T follicular helper cell (primary cell): ENCODE measurements around the gene BCAN.

Experiments used
- DNase-seq: peaks from one replicate; pipeline ENCODE4 v3.0.0-alpha.2; 2020; ENCODE audit warnings: low read depth

BCAN gene

DNA sequence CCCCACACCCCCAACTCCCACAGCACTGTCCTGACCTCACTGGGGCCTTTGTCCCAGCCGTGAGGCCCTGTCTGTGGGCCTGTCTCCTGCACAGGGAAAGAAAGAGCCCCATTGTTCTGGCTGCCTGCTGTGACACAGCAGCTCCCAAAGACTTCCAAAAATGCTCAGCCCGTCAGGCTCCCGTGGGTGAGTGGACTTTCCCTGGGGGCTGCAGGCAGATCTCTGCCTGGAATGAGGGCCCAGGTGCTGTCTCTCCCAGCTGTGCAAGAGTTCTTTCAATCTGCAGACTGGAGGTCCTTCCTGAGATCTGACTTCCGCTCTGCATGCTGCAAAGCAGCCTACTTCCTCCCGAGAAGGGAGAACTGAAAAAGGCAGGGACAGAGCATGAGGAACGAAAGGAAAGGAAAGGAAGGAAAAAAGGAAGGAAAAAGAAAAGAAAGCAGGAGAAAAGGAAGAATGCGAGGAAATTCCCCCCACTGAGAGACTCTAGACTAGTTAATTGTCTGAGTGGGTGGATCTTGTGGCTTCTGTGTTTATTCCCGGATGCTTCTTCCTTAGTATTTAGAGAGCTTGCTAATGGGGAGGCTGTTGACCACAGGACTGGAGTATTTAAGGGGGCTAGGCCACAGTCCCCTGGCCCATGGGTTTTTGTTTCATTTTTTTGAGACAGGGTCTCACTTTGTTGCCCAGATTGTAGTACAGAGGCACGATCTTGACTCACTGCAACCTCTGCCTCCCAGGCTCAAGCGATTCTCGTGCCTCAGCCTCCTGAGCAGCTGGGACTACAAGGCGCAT, 20.3 kb downstream of the BCAN start:
- no peak for DNase-seq

DNA sequence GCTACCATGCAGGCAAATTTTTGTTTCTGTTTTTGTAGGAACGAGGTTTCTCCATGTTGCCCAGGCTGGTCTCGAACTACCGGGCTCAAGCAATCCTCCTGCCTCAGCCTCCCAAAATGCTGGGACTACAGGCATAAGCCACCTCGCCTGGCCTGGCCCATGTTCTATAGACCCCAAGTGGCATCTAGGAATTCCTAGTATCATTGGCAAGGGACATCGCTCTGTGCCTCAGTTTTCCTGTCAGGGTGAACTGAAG, 20.8 kb downstream of the BCAN start:
- DNase-seq: no peak

DNA sequence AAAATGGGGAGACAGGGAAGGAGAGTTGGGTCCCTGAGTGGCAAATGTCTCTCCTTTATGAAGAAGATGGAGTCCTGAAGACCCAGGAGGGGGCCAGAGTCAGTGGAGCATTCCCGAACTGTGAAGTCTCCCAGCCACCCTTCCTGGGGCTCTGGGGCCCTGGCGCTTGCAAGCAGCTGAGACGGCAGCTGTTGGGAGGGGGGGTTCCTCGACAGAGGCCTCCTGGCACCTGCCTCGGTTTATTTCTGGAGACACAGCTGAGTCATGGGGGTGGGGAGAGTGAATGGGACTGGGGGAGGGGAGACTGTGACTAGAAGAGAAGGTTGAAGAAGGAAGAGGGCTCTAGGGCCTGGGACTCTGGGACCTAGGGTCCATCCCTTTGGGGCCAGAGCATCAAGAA, 21.3 kb downstream of the BCAN start:
- DNase-seq: no peak

DNA sequence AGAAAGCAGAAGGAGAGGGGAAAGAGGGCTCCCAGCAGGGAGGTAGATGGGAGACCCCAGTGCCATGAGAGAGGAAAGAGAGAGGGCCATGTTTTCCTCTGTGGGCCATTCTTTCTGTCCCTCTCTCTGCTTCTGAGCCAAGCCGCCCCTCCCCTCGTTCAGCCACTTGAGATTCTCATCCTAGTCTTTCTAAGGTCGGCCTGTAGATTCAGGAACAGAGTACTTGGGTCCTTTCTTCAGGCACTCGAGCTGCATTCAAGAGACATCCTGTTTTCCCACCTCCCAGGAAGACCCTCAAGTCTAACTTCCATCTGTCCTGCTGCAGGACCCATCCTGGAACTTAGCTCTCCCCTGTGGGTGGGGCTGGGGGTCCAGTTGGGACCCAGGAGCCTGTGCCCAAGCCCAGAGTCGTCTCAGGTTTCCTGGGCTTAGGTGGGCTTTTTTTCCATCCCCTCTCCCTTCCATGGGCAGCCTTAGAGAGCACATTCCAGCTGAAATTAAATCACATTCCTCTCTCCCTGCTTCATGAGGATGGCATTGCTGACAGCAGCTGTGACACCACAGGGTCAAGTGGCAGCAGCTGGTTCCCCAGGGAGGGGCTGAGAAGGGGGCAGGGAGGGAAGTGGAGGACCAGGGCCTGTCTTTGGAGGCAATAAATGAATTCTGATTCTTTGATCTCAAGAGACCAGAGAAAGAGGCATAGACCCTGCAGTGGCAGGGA, 22.3 kb downstream of the BCAN start:
- no peak for DNase-seq

DNA sequence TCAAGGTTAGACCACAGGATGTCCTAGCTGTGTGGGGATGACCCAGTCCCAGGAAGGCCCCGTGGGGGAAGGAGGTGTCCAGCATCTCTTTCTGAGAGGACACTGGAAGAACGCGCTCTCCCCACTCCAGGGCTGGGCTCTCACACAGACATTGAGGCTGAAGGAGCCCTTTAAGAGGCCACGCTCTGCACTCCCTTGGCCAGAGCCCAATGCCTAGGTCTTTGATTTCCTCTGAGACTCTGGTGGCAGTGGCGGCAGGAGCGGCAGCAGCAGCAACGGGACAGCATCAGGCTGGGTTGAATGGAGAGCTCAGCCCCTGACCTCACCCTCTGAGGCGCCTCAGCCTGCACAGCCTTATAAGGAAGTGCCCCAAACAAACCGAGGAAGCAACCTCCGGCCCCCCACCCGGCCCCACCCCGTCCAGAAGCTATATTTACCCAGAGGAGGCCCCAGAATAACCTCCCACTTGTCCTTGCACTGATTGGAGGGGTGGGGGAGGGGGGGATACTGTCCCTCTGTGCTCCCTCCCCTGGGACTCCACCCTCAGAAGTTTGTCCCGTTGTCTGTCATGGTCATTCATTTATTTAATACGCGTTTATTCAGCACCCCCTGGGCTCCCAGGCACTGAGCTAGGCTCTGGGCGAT, 23.0 kb downstream of the BCAN start:
- DNase-seq: no peak

DNA sequence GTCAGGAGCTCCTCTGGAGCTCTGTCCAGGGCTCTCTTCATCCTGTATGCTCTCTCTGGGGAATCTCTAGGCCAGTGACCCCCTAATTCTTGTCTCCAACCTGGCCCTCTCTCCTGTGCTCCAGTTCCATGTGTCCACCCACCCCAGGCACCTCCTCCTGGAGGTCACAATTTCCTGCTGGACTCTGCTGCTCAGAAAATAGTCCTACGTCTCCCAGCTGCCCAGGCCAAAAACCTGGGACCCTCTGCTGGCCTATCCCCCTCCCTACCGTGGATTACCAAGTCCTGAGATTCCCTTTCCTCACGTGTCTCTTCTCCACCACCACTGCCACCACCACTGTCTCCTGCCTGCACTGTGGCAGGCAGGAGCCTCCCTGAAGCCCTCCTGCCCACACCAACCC, 23.6 kb downstream of the BCAN start:
- no peak for DNase-seq

DNA sequence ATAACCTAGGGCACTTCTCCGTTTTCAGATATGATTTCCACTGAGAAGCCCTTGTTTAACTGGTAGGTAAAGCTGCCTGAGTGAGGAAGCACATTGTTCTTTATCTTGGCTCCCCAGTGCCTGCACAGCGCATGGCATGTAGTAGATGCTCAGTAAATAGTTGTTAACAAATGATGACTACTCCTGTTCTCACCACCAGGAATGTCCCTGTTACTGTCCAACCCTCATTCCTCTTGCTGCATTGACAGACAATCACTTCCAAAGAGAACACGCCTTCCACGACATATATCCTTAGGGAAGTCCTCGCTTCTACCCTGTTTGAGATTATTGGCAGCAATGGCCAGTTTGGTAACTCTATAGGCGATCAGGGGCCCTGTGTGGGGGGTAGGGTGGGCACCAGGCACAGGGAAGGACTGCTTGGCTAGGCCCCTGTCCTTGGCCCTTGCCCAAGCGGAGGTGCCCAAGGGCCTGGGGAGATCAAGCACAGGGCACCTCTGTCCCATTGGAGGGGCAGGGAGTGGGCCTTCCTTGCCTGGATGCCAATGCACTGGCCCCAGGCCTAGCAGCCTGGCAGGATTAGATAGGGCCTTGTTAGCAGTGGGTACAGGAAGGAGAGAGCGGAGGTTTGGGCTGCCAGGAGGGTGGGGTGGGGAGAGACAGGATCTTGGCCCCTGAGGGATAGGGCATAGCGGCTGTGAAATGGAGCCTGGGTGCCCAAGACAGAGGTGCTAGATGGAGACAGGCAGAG, 25.1 kb downstream of the BCAN start:
- no peak for DNase-seq

DNA sequence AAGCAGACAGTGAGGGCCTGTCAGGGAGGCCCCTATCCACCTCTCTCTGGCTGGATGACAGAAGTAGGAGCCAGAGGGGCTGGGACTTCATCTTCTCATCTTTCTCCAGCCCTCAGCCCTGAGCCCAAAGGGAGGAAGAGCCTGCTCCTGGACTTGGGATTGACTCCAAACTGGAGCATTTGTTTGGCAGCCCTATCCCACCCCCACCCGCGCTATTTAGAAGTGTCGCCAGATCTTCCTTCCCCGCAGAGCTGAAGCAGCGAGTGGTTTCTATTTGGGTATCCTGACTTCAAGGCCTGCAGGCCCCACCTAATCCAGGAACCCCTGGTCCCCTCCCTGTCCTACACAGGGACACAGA, 25.7 kb downstream of the BCAN start:
- DNase-seq: no peak

DNA sequence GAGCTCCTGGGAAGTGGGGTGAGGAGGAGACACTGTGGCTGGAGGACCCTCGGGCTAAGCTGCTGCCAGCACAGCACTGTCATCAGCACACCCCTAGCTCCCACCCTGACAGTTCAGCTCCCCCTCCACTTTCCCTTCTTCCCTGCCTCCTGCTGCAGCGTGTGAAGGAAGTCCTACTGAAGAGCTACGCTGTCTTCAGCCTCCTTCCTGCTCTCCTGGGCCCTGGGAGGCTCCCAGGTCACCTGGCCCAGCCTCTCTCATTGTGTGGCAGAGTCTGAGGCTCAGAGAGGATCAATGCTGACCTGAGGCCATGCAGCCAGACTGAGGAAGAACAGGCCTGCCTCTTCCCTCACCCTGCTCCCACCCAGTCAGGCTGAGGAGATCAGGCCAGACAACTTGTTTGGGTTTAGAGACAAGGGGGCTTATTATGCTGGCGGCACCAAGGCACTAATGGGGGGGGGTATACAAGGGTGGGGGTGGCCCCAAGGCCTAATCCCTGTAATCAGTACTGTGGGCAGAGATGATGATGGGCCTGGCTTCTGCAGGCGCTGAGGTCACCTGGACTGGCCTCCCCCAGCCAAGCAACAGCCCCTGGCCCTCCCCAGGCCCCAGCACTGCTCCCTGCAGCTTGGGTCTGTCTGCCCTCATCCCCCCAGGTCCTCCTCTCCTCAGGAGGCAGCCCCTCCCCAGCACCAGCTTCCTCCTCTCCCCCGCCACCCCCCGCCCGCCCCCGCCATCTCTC, 26.2 kb downstream of the BCAN start:
- DNase-seq: no peak

DNA sequence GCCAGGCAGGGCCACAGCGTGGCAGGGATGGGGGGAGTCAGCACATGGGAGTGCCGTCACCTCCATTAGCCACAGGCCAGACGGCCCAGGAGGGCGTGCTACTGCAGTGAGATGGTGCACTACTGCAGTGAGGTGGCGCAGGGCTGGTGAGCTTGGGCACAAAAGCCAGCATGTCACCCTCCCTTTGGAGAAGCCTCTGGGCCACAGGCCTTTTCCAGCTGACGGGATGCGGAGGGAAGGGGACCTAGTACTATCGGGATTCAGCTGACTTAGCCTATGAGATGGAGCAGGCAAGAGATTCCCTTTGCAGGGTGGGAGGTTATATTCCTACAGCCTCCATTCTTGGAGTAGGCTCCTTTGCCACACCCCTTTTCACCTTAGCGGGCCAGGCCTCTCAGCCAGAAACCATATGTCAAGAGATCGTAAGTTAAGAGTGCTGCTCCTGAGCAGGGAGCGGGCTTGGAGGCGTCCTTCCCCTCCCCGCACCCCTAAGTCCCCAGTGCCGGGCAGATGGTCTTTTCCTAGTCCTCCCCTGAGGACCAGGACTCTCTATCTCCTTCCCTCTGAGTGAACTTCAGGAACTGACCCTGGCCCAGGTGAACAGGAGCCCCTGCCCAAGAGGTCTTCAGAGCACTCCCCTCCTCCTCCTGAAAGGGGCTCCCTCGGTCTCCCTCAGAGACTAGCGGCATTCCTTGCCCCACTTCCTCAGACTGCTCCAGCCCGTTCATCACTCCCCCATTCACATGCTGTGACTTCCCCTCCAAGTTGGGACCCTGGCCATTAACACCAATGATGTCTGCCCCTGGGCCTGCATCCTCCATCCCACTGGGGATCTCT, 27.1 kb downstream of the BCAN start:
- DNase-seq: no peak

DNA sequence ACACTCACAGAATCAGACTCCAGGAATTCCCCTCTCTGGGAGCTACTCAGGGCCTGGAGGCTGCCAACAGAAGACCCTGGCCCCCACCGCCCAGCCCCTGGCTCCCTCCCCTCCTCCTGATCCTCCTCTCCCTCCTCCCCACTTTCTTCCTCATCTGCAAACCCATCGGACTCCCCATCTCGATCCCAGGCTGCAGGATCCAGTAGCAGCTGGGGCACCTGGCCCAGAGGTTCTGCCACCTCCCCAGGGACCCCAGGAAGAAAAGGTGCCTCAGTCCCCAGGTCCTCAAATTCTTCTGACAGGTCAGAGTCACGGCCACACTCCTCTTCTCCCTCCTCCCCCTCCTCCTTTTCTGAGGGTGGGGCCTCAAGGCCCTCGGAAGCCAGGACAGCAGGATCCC, 27.9 kb downstream of the BCAN start:
- DNase-seq: no peak

DNA sequence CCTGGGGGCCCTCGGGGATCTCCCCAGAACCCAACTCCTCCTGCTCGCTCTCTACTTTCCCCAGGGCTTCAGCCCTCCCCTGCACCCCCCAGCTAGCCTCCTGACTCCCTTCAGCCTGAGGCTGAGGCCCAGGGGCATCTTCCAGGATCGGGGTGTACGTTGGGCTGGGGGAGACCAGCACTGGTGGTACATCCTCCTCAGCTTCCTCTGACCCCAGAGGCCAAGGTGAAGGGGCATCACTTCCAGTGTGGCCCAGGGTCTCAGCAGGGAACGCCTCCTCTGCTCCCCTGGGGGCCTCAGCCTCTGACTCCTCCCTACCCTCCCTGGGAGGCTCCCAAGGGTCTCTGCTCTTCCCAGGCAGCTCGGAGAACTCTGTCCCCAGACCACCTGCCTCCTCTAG, 28.4 kb downstream of the BCAN start:
- DNase-seq: no peak

DNA sequence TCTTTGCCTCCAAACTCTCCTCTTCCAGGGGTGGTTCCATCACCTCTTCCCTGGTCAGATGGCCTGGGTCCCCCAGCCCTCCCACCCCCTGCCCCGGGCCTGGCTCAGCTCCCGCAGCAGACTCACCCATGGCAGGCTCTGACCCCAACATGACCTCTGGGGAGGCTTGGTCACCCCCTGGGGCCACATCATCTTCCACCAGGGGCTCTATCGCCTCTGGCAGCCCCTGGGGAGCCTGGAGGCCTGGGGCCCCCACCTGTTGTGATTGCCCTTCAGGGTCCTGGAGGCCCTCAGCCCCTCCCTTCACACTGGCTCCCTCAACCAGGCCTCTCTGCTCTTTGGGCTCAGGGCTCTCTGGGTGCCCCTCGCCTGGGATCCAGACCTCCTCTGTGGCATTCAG, 28.9 kb downstream of the BCAN start:
- DNase-seq: no peak

DNA sequence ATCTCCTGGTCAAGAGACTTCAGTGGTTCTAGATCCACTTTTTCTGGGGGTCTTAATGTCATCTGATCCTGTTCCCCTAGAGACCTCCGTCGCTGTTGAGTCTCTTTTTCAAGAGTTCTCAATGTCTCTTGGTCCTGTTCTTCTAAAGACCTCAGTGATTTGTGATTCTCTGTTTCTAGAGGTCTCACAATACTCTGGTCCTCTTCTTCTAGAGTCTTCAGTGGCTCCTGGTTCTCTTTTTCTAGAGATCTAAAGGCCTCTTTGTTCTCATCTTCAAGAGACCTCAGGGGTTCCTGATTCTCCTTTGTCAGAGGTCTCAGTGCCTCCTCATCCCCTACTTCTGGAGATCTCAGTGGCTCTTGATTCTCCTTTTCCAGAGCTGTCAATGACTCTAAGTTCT, 29.9 kb downstream of the BCAN start:
- no peak for DNase-seq

DNA sequence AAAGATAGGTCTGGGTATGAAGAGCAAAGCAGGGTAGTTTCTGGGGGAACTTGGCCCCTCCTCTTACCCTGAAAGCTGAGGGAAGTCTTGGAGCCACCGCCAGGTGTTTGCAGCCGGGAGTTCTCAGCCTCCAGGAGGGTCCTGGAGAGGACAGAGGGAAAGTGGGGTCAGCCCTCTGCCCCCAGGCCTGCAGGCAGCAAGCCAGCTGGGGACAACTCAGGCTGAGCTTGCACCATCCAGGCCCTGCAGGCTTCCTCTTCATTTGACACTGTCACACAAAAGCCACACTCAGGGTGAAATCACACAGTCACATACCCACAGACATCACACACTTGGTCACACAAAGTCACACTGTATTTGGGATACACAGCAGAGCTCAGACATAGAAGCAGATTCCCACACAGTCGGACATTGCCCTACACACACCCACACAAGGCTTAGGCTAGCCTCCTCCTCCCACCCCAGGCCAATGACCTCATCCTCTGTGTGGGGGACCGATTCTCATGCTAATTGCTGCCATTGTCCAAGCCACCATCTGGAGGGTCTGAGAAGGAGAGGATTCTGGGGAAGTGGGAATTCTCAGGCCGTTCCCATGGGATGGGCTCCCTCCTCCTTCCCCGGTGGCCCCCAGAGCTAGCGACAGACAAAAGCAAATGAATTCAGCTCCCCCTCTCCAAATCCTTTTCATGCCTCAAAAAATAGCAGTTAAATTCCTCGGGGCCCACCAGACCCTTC, 31.6 kb downstream of the BCAN start:
- no peak for DNase-seq

DNA sequence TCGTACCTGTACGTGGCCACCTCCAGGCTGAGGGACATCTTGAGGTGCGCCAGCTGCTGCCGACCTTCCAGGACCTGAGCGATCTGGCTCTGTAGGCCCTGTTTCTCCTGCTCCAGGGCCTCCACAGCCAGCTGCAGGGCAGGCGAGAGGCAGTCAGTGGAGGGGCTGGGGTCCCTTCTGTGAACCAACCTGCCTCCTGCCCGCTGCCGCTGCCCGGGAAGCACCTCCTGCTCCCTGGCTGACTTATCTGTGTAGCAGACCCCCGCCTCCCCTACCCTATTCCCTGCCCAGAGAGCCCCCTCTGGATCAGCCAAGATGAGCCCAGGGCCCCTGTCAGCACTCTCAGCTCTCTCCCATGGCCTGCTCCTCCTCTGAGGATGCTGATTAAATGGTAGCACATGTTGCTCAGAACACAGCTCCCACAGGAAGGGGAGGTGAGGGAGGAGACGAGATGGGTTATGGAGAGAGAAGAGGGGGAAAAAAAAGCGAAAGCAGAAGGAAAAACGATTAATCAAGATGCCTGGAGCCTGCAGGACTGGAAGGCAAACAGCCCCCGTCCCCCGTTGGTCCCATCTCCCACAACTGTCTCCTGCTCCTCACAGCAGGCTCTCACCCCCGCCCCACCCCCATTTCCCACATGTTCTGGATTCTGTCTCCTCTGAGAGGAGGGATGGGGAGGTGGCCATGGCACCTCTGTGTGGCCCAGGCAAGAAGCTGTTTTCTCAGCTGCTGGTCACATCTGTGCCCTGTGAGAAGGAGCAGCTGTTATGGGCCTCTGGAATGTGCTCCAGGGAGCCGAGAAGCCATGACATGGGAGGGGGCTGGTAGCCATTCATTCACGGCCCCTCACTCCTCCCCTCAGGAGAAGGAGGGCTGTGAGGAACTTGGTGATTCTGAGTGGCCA, 33.5 kb downstream of the BCAN start:
- DNase-seq: no peak

DNA sequence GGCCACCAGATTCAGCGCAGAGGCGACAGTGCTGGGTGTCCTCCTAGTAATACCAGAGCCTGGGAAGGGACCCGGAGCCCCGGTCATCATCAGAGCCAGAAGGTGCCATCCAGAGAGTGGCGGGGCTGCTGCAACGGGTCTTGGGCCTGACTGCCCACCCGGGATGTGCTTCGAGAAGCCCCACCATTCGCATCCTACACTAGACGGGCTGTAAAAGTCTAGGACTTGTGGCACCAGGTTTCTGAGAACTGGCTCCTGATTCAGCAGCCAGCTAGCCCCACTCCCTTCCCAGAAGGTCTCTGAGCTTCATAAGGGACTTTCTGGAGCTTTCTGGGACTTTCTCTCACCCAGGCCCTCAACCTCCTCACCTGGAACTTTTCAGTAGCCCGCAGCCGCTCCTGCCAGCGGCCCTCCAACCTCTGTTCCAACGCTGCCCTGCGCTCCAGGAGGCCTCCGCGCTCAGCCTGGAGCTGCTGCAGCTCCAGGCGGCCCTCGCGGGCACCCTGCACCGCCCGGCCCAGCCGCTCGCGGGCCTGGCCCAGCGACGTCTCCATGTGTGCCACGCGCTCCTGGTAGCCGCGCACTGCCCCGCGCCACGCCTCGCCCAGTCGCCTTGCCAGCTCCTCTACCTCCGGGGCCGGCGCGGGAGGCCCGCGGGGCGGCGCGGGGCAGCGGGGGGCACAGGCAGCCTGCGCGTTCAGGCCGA, 34.4 kb downstream of the BCAN start:
- DNase-seq: no peak

DNA sequence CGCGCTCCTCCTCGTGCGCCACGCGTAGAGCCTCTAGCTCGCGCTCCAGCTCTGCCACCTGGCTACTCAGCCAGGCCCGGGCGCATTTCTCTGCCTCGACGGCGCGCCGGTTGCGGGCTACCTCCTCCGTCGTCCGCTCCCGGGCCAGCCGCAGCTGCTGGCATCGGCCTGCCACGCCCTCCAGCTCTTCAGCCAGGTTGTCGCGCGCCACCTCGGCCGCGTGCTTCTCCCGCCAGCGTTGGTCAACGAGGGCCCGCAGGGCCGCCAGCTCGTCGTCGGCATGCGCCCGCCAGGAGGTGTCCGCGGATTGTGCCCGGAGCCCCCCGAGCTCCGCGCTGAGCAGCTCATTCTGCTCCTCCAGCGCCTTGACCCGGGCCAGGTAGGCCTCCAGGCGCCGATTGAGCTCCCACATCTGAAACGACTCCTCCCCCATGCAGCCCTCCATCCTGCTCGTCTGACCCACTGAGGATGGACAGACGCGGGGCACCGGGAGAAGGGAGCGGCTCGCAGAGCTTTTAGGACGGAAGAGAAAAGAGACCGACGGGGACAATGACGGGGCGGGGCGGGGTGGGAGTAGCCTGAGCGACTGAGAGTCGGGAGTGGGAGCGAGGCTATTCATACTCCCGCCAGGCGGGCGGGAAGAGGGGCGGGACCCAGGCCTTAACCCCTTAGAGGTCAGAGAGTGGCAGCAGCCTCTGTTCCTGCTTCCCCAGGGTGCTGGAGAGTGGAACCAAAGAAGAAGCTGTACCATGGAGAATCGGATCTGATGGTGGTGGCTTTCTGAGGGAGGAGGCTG, 35.1 kb downstream of the BCAN start, which contains the start of gene NES:
TSS of gene NES (minus strand) at position 588 of the 796 bp plus-strand sequence. CDS start at position 445, 143 bp downstream.
- no peak for DNase-seq
